Activated CD8-positive, alpha-beta memory T cell treated with anti-CD3 and anti-CD28 coated beads for 1 hour (primary cell): ENCODE measurements around the gene MAPT.
"Not testable (repeated sequence)": the region's sequence is repeated elsewhere in the genome, so short reads cannot be mapped to it uniquely, and the experiment has no call there.

Experiments used
- DNase-seq, 2 donors: peaks; one replicate each; pipeline ENCODE4 v3.0.0-alpha.2; 2020; ENCODE audit warnings: low read depth in 1 of 2; ENCODE audit errors: extremely low read depth in 1 of 2

The MAPT gene

DNA sequence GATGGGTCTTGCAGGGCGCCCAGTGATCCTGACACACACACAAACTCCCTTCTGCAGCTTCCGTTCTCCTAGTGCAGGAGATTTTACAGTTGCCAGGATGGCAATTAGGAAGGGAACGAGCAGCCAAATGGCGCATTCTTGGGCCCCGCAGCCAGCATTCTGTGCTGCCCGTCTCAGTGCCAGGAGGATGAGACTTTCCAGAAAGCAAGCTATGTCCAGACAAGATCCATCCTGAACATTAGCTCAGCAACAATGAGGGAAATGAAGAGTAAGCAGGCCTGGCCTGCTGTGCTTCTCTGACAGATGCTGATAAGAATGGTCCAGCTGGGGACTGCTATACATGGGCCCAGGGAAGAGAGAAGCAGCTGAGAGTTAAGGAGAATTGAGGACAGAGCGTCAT, 33.2 kb upstream of the MAPT start:
- DNase-seq: no peak

DNA sequence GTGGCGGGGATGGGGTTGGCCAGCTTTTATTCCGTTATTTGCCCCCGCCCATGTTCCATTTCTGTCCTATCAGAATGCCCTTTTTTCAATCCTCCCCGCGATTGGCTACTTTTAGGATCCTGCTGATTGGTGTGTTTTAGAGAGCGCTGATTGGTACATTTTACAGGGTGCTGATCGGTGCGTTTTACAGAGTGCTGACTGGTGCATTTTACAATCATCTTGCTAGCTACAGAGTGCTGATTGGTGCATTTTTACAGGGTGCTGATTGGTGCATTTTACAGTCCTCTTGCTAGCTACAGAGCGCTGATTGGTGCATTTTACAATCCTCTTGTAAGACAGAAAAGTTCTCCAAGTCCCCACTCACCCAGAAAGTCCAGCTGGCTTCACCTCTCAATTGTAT, 32.2 kb upstream of the MAPT start:
- DNase-seq: not testable (repeated sequence)

DNA sequence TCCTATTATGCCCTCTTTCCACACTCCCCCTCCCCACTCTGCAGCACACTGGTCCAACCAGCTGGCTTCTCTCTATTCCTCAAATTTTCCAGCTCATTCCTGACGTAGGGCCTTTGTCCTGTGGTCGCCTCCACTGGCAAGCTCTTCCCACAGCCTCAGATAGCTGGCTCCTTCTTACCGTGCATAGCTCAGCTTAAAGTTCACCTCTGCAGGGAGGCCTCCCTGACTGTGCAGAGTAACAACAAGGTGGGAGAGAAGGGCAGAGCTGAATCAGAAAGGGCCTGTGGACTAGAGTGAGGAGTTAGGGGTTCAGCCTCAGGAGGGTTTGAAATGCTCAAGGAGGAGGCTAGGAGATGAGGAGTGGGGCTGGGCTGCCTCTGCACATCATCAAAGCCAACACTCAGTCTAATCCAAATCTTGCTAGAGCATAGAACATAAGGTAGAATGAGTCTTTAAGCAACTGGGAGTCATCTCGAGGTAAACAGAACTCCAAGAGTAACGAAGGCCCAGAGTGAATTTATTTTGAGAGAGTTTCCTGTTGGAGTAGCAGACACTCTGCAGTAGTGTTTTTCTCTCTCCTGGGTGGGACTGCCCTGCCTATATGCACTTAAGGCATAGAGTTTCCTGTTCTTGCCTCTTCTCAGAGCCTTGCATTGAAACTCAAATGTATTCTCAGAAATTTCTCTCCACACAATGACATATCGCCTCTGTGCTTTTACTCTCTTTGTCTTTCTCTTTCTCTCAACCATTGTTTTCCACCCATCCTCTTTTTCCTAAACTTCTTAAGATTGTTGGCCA, 30.3 kb upstream of the MAPT start:
- DNase-seq: no peak

DNA sequence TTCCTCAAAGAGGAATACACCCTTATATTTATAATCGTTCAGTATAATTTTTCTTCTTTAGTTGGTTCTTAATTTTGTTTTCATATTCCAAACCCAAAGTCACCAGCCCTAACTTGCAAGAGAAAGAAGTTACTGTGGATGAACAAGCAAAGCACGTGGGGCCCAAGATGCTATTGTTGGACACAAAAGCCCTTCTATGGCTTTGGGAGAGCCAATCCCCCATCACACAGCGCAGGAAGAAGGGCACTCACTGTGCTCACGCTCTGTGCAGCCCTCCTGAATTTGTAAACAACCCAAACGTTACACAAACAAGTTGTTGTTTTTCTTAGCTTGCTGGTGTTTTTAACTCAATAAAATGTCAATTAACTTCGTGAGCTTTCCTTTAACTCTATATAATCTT, 27.2 kb upstream of the MAPT start:
- no peak for DNase-seq

DNA sequence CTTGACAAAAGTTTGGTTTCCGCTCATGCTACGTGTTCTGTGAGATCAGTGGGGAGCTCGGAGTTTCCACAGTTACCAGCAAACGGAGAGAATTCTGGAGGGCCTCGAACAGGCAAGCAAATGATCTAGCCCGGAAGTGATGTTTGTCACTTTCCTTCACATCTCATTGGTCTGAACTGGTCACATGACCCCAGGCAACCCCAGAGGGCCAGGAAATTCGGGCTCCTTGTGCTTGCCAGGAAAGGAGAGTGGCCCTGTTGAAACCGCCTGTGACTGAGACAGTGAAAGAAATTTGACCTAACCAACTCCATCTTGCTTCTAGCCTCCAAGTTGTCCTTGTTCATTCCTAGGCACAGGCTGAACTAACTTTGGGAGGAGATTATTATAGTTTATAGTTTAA, 26.7 kb upstream of the MAPT start:
- DNase-seq: no peak

DNA sequence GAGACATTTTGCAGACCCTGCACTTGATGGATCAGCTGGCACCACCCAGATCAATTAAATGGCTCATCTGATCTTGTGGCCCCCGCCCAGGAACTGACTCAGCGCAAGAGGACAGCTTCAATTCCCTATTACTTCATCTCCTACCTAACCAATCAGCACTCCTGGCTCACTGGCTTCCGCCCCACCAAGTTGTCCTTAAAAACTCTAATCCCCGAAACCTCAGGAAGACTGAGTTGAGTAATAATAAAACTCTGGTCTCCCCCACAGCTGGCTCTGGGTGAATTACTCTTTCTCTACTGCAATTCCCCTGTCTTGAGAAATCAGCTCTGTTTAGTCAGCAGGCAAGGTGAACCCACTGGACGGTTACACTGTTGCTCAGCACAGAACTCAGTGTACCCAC, 26.1 kb upstream of the MAPT start:
- no peak for DNase-seq

DNA sequence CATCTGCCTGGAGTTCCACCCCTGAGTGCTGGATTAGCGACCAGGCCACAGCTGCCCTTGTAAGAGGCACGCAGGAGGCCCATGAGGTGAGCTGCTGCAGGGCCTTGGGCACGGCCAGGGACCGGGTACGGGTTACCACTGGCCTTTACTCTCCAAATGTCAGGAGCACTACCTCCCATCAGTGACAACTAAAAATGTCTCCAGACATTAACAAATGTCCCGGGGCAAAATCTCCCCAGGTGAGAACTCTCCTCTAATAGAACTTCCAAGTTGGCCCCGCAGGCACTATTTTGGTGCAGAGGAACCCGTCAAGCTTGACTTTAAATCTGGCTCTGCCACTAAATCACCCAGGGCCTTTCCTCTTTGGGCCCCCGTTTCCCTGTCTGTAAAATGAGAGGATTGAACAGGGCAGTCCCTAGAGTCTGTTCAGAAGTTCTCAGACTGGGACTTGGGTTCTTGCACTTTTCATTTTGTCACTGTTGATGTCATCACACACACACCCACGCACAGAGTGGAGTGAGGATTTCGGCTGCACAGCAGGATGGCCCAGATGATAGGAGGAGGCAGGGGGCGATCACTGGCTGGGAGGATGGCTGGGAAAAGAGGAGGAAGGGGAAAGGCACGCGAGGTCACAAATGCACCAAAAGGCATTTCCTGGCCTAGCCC, 24.5 kb upstream of the MAPT start:
- no peak for DNase-seq

DNA sequence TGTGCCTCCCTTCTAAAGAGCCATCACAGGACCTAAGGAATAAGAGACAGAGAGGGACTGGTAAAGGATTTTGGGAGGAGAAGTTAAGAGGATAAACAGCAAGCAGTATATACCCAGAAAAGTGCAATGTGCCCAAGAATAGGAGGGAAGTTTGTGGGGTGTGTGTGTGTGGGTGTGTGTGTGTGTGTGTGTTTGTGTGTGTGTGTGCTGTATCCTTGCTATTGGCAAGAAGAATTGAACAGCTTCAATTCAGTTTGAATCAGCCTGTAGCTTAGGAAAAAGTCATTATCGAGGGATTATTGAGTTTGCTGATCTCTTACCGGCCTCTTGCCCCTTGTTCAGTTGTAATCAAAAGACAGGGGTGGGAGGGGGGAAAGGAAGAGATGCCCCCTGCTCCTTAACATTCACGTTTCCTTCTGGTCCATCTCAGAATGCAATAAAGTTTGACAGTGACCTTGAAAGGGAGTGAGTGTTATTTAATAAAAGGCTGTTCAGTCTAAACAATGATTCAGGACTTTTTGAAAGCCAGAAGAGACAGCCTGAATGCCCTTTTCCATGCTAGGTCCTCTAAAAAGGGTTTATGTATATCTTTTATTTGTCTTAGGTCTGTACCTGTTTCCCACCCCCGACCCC, 23.9 kb upstream of the MAPT start:
- no peak for DNase-seq

DNA sequence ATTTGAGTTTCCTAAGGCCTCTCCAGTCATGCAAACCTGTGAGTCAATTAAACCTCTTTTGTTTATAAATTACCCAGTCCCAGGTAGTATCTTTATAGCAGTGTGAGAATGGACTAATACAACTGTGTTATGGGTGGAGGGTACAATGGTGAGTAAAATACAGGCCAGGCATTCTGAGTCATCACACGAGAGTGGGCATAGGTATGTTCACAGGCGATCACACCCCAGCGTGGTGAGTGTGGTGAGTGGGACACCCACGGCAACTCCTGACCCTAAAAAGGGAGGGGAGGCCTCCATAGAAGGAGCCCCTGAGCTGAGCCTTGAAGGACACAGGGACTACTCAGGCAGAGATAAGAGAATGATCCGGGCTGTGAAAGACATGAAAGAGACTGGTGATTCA, 22.6 kb upstream of the MAPT start:
- DNase-seq: no peak

DNA sequence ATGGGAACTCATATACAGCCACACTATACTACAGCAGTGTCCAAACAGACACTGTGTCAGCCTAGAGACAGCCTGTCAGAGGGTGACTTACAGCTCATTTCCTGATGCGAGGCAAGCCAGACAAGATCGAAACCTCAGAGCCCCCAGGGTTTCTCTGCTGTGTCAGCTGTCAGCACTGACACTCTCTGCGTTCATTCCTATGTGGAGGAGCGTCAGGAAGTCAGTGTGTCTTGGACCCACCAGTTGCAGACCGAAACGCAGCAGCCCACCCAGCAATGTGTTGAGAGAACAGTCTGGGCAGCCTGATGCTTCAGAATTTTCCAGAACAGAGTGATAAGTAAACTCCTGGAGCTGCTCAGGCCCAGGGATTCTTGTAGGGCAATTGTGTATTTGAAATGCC, 20.6 kb upstream of the MAPT start:
- DNase-seq: no peak

DNA sequence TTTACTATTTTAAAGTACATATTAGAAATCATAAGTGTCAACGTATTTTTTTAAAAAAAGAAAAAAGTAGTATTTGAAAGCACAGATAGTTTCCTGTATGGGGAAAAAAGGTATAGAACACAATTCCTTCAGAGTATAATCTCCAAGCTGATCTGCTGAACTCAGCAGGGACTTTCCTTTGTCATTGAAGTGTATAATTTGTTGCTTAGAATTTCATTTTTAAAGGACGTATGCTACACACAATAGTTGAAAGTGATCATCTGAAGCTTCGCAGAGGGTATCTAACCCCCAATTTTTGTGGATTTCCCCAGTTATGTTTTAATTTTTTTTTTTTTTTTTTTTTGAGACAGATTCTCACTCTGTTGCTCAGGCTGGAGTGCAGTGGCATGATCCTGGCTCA, 20.2 kb upstream of the MAPT start:
- DNase-seq: no peak

DNA sequence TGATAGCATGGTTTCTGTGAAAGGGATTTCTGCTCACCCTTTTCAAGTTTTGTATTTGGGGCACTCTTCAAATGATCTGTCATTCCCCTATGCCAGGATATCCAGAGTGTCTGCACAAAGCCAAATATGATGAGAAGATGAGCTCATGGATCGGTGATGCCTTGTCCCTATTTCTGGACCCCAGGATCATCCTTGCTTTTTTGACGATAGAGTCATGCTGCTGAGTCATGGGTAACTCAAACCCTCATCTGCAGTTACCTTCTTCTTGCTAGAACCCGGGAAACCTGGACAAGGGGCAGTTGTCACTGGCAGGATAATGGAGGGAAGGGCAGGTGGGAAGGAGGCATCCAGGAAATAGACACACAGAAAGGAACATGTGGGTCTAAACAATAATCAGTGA, 17.8 kb upstream of the MAPT start:
- no peak for DNase-seq

DNA sequence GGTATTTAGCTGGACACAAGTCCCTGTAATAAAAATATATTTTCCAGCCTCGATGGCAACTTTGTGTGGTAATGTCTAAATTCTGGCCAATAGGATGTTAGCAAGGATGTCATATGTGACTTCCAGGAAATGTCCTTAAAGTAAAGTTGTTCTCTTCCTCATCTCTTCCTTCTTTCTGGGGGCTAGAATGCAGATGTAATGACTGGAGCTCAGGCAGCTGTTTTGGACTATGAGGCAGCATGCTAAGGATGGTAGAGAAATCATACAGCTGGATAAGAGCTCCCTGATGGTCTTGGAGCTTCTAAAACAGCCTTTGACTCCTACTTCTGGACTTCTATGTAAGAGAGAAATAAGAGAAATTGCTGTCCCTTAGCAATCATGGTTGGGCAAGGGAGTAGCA, 16.9 kb upstream of the MAPT start:
- no peak for DNase-seq

DNA sequence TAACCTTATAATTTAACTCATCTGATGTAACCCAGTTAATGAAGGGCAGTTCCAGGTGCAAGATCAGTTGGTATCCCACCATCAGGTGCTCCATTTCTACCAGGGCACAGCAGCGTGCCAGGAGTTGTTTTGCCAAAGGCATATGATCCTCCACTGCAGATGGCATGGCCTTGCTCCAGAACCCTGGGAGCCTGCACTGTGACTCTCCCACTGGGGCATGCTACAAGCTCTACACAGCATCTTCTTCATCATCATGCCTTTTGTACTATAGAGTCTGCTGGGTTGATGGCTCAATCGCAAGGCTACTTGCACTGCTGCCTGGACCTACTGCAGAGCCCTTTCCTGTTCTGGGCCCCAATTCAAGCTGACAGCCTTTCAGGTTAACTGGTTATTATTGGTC, 11.3 kb upstream of the MAPT start:
- DNase-seq: no peak

DNA sequence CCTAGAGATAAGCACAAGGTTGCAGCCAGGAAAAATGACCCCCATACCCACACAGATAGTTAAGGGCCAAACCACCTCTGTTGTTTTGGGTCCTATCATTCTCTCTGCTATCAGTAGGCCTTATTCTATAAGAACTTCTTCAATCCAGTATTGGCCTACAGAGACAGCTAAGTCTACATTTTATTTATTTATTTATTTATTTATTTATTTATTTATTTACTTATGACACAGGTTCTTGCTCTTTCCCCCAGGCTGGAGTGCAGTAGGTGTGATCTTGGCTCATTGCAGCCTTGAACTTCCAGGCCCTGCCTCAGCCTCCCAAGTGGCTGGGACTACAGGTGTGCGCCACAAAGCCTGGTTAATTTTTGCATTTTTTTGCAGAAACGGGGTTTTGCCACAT, 7.5 kb upstream of the MAPT start:
- no peak for DNase-seq

DNA sequence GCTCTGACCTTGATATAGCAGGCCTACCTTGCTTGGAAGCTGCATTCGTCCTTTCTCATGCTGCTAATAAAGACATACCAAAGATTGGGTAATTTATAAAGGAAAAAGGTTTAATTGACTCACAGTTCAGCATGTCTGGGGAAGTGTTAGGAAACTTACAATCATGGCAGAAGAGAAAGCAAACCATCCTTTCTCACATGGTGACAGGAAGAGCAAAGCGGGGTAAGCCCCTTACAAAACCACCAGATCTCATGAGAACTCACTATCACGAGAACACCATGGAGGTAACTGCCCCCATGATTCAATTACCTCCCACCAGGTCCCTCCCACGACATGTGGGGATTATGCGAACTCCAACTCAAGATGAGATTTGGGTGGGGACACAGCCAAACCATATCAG, 6.0 kb upstream of the MAPT start:
- DNase-seq: no peak

DNA sequence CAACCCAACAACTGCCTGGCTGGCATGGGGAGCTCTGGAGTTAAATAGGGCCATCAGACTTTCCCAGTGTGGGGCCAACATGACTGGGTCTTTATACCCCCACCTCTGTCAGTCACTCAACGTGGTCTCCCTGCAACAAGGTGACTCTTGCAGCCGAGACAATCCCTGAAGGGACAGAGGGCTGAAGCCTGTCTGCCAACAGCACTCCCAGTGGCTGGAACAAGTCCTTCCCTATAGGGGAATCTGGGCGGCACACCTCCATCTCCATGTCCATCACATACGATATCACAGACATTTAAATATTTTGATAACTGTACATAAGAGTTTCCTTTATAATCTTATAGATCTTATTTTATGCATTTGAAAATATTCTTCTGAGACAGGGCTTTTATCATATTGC, 4.8 kb upstream of the MAPT start:
- no peak for DNase-seq

DNA sequence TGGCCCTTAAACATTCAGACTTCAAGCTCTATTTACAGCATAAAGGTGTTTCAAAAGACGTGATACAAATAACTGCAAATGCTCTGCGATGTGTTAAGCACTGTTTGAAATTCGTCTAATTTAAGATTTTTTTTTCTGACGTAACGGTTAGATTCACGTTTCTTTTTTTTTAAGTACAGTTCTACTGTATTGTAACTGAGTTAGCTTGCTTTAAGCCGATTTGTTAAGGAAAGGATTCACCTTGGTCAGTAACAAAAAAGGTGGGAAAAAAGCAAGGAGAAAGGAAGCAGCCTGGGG, 681 bp upstream of the MAPT start:
- no peak for DNase-seq

DNA sequence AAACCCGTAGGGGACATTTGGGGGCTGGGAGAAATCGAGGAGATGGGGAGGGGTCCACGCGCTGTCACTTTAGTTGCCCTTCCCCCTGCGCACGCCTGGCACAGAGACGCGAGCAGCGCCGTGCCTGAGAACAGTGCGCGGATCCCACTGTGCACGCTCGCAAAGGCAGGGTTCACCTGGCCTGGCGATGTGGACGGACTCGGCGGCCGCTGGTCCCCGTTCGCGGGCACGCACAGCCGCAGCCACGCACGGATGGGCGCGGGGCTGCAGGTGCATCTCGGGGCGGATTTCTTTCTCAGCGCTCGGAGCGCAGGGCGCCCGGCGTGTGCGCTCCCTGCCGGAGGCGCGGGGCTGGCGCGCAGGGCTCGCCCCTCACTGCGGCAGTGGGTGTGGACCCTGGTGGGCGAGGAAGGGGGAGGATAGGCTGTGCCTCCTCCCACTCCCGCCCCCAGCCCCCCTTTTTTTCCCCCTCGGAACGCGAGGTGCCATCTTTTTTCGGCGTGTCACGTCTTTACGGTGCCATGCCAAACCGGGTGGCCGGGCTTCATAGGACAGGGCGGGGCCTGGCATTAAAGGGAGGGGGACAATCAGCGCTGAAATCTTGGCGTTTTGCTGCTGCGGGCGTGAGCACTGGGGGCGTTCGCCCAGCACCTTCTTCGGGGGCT, 1.1 kb downstream of the MAPT start:
- no peak for DNase-seq

DNA sequence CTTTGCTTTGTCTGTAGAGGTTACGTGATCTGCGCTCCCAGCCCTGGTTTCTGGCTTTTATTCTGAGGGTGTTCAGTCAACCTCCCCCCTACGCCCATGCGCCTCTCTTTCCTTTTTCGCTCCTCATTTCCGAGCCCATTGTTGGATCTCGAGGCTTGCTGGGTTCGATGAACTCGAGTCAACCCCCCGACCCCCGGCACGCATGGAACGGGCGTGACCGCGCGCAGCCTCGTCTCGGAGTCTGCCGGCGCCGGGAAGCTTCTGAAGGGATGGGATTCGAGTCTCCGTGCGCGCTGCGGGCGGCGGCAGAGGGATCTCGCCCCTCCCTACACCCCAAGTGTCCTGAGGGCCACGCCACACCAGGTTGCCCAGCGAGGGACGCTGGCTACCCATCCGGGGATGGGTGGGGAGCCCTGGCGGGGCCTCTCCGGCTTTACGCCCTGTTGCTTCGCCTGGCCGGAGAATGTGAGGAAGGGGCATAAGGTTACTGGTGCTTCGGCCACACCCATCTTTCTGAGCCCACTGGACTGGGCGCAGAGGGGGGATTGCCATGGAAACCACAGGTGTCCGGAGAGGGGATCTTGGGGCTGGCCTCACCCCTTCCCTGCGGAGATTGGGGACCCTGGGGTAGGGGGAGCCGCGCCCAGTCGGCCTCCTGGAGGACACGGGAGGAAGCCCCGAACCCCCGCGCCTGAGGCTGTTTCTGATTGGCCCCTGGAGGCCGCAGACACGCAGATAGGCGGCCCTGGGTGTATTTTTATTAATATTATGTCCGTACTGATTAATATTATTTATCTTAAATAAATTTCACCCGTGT, 1.8 kb downstream of the MAPT start:
- no peak for DNase-seq
